ENCODE data around the gene C1S. TPM values are rescaled to one million over a fixed set of nuclear protein-coding genes. Genes with fewer than 3 reads are reported as not detected.

The C1S gene
- total RNA-seq, 1 donor from 2014 or later, result 47.3 TPM

DNA sequence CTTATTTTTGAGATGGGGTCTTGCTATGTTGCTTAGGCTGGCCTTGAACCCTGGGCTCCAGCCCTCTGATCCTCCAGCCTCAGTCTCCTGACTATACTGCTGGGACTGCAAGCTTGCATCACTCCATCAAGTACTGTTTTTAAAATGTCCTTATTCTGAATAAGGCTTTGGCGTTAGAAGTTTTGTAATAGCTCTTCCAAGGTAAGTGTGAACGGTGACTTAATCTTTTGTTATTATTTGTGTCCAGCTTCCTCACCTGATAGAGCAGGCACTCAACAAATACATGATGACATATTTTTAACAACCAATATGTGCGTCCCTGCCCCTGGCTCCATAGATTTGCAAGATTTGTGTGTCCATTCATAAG, 47.1 kb downstream of the C1S start:
- no peak for DNase-seq (ENCODE audit: low spot score in 2 of 2, unreplicated experiment in 2 of 2)
- Mint-ChIP-seq H3K36me3 (peaks cover 18% of the 10 kb centered on the region), H3K27ac (peak overlapping the region; percentile 93), H3K4me3 (peak overlapping the region; percentile 88), H3K9me3 (peaks cover 14% of the 10 kb centered on the region), H3K27me3 (ENCODE audit: low read depth) (no peaks in the 10 kb centered on the region), H3K4me1 (peaks cover 16% of the 10 kb centered on the region)
- TF ChIP-seq, protein P1, sequence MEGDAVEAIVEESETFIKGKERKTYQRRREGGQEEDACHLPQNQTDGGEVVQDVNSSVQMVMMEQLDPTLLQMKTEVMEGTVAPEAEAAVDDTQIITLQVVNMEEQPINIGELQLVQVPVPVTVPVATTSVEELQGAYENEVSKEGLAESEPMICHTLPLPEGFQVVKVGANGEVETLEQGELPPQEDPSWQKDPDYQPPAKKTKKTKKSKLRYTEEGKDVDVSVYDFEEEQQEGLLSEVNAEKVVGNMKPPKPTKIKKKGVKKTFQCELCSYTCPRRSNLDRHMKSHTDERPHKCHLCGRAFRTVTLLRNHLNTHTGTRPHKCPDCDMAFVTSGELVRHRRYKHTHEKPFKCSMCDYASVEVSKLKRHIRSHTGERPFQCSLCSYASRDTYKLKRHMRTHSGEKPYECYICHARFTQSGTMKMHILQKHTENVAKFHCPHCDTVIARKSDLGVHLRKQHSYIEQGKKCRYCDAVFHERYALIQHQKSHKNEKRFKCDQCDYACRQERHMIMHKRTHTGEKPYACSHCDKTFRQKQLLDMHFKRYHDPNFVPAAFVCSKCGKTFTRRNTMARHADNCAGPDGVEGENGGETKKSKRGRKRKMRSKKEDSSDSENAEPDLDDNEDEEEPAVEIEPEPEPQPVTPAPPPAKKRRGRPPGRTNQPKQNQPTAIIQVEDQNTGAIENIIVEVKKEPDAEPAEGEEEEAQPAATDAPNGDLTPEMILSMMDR (IDR thresholded peaks at IDR 0.05; ENCODE audit: unreplicated experiment), result no peak

DNA sequence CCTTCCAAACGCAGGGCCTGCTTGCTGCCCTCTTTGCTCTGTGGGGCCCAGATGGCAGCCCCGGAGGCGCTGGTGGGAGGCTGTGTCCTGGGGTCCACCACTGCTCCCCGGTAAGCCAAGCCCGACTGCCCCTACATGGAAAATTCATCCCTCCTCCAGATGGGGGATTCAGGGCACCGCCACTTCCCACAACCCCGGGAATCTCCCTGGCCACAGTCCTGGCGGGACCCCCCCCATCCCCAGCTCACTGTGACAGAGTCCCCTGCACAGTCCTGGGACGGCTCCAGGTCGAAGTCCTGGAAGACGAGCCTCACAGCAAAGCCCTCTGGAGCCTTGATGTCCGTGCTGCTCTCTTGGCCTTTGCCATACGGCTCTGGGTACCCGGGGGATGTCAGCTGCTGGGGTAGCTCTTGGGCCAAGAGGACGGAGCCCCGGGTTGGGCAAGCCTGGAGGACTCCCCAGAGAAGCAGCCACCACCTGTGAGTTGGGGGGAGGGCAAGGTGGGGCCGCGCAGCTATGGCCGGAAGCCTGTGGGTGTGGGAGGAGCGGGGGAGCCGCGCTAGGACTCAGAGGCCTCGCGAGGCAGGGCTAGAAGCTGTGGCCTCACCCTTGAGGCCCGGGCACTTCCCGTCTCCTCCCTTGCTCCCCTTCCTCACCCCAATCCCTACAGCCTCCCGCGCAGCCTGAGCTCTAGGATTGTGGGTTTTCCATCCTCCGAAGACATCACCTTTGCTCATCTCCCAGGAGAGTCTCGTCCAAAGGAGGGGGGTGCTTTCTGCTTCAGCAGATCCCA, 47.7 kb downstream of the C1S start:
- Mint-ChIP-seq H3K4me3 (peak overlapping the region; percentile 88), H3K4me1 (peaks cover 17% of the 10 kb centered on the region), H3K9me3 (peaks cover 14% of the 10 kb centered on the region), H3K27me3 (ENCODE audit: low read depth) (no peaks in the 10 kb centered on the region), H3K27ac (peak overlapping the region; percentile 93), H3K36me3 (peaks cover 18% of the 10 kb centered on the region)
- DNase-seq (ENCODE audit: low spot score in 2 of 2, unreplicated experiment in 2 of 2), result peak; percentile 18 to 67
- TF ChIP-seq, protein P1 (IDR thresholded peaks at IDR 0.05; ENCODE audit: unreplicated experiment), result no peak

DNA sequence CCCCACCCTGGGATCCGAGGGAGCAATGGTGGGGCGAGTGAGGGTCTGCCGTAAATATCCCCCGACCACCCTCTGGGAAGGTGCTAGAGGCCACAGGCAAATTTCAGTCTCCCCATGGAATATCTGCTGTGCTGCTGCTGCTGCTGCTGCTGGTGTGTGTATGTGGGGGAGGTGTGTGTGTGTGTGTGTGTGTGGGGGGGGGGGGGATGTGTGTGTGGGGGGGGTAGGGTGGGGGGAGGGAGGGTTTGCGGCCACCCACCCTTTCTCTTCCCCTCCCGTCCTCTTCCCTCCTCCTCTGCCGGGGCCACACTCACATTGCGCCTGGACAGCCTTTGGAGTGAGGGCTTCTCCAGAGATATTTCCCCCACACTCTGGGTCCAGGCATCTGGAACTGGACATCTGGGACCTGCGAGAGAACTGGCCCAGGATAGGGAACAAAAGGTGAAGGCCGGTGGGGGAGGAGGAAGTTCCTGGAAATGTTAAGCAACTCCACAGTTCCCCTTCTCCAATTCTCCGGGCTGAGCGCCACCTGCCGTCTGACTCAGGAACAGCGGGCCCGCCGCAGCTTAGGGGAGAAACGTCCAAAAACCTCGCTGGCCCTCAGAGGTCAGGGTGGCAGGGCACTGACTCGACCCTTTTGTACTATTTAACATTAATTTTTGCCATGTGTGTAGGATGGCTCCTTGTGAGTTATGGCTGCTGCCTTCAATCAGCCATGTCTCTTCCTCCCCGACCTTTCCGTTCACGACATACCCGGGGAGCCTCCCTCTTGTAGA, 48.5 kb downstream of the C1S start, which contains the start of gene C1RL:
C1RL (minus strand) TSS at position 419 of the 776 bp plus-strand sequence; CDS start at position 385, 34 bp downstream.
- TF ChIP-seq, protein P1 (IDR thresholded peaks at IDR 0.05; ENCODE audit: unreplicated experiment), result peak; percentile 89
- Mint-ChIP-seq H3K4me3 (peak within 1 kb of the TSS; percentile 88), H3K27me3 (ENCODE audit: low read depth) (no peaks in the 10 kb centered on the region), H3K4me1 (peaks cover 21% of the 10 kb centered on the region), H3K27ac (peak within 1 kb of the TSS; percentile 95), H3K36me3 (peaks cover 14% of the 10 kb centered on the region), H3K9me3 (peaks cover 14% of the 10 kb centered on the region)
- DNase-seq (ENCODE audit: low spot score in 2 of 2, unreplicated experiment in 2 of 2), result peak; percentile 71 to 92

DNA sequence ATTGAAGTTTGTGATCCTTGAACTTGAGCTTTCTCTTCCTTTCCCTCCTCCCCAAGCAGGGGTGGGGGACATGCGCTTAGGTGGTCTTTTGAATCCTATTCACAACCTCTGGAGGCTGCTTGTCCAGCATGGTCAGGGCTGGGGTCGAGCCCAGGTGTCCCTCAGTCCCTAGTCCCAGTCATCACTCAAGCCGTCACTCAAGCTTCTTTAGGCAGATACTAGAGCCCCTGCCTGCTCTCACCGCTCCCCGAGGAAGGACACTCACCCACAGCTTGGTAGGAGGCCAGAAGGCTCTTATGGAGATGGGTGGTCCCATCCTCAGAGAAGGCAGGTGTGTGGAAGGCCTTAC, 49.0 kb downstream of the C1S start:
- Mint-ChIP-seq H3K4me1 (peaks cover 21% of the 10 kb centered on the region), H3K27me3 (ENCODE audit: low read depth) (no peaks in the 10 kb centered on the region), H3K36me3 (peaks cover 13% of the 10 kb centered on the region), H3K27ac (peak overlapping the region; percentile 95), H3K4me3 (peak overlapping the region; percentile 88), H3K9me3 (peaks cover 14% of the 10 kb centered on the region)
- TF ChIP-seq, protein P1 (IDR thresholded peaks at IDR 0.05; ENCODE audit: unreplicated experiment), result no peak
- no peak for DNase-seq (ENCODE audit: low spot score in 2 of 2, unreplicated experiment in 2 of 2)

DNA sequence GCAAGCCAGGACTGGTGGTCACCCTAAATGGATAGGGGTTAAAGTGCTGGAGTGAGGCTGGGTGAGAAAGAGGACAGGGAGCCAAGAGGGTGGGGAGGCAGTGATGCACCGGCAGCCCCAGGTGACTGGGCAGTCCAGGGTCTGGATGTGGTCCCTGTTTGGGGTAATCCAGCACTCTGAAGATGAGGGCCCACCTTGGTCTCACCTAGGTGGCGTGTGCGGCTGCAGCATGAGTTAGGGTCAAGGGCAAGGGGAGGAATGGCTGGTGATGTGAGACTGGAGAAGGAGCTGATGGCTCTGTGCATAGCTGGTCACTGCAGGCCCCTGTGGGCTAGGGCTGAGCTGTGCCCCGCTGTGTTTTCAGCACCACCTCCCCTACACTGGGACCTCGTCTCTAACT, 50.1 kb downstream of the C1S start:
- Mint-ChIP-seq H3K9me3 (peaks cover 11% of the 10 kb centered on the region), H3K27ac (no peak overlapping the region), H3K4me1 (peaks cover 21% of the 10 kb centered on the region), H3K36me3 (peaks cover 19% of the 10 kb centered on the region), H3K4me3 (no peak overlapping the region), H3K27me3 (ENCODE audit: low read depth) (no peaks in the 10 kb centered on the region)
- TF ChIP-seq, protein P1 (IDR thresholded peaks at IDR 0.05; ENCODE audit: unreplicated experiment), result no peak
- DNase-seq (ENCODE audit: low spot score in 2 of 2, unreplicated experiment in 2 of 2), result no peak
